Activated T-cell treated with anti-CD3 and anti-CD28 coated beads, Interleukin-2, amount 50 U/mL, for 1 hour (primary cell): ENCODE measurements around the gene OPRD1.
"Not testable (repeated sequence)": the region's sequence is repeated elsewhere in the genome, so short reads cannot be mapped to it uniquely, and the experiment has no call there.

Experiments
- DNase-seq: peaks from one replicate; pipeline ENCODE4 v3.0.0-alpha.2; 2020

The OPRD1 gene

GRCh38 chr1:28848416-28848815 lies 36.4 kb downstream of the OPRD1 start:
- no peak for DNase-seq

GRCh38 chr1:28853093-28853742 lies 41.2 kb downstream of the OPRD1 start:
- no peak for DNase-seq

GRCh38 chr1:28854406-28854805 lies 42.4 kb downstream of the OPRD1 start:
- not testable (repeated sequence) for DNase-seq

GRCh38 chr1:28855046-28855445 lies 43.1 kb downstream of the OPRD1 start:
- no peak for DNase-seq

GRCh38 chr1:28855469-28855951 lies 43.5 kb downstream of the OPRD1 start:
- no peak for DNase-seq

GRCh38 chr1:28855969-28856368 lies 44.0 kb downstream of the OPRD1 start:
- no peak for DNase-seq

GRCh38 chr1:28860332-28861073 lies 48.5 kb downstream of the OPRD1 start:
- no peak for DNase-seq

GRCh38 chr1:28862571-28863403 lies 50.8 kb downstream of the OPRD1 start:
- DNase-seq: no peak

GRCh38 chr1:28864695-28865094 lies 52.7 kb downstream of the OPRD1 start:
- no peak for DNase-seq

GRCh38 chr1:28865997-28866650 lies 54.2 kb downstream of the OPRD1 start:
- no peak for DNase-seq

GRCh38 chr1:28867850-28868249 lies 55.9 kb downstream of the OPRD1 start:
- DNase-seq: no peak

- DNase-seq: no peak
Measured at GRCh38 chr1:28869952-28870351, 58.0 kb downstream of the OPRD1 start.

GRCh38 chr1:28871631-28872401 lies 59.8 kb downstream of the OPRD1 start:
- DNase-seq: no peak

- not testable (repeated sequence) for DNase-seq
Measured at GRCh38 chr1:28875134-28875533, 63.2 kb downstream of the OPRD1 start.

GRCh38 chr1:28877132-28877781 lies 65.3 kb downstream of the OPRD1 start:
- DNase-seq: peak; percentile 78

GRCh38 chr1:28878796-28879195 lies 66.8 kb downstream of the OPRD1 start:
- DNase-seq: no peak

GRCh38 chr1:28882009-28882628 lies 70.1 kb downstream of the OPRD1 start:
- peak; percentile 81 for DNase-seq

- DNase-seq: no peak
Measured at GRCh38 chr1:28883242-28883616, 71.3 kb downstream of the OPRD1 start.

GRCh38 chr1:28885472-28885877 lies 73.5 kb downstream of the OPRD1 start:
- DNase-seq: peak; percentile 21

GRCh38 chr1:28885977-28886730 lies 74.2 kb downstream of the OPRD1 start:
- no peak for DNase-seq
